GM10847 (cell line): Measurements from ENCODE around the gene VSTM4.

Experiments
- POLR2A ChIP-seq: IDR thresholded peaks from 2 replicates; pipeline ENCODE4 v1.6.1; 2011; ENCODE audit not compliant: insufficient read length; ENCODE audit errors: extremely low read depth

The VSTM4 gene

GRCh38 chr10:49150426-49150825, 35.1 kb upstream of the VSTM4 start:
- no peak for TF ChIP-seq POLR2A

- no peak for TF ChIP-seq POLR2A
These were observed 34.6 kb upstream of the VSTM4 start for GRCh38 chr10:49149881-49150280.

DNA sequence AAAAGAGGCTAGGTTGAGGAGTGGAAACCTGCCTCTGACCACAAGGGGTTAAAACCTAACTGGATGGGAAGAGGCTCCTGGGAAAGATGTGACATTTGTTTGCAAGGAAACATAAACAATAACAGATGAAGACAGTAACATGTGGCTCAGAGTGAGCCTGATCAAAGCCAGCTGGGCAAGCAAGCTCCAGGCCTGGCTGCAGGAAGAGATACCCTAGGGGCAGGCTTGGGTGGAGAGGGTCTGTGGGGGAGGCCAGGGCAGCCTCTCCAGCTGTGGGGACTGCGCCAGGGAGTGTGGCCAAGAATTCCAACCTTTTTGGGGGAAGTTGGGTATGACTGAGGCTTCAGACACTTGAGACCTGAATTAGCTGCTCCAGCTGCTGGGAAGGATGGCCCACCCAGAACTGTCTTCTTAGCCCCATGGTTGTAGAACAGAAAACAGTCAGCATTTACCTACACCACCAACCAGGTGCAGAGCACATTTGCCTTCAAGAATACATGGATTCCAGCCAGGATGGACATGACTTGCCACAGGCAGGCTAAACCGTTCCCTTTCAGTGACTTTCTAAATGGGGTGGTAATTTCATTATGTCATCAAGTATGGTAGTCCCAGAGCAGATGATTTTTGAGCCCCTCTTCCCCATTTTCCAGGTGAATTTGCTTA, 28.9 kb upstream of the VSTM4 start:
- no peak for TF ChIP-seq POLR2A

DNA sequence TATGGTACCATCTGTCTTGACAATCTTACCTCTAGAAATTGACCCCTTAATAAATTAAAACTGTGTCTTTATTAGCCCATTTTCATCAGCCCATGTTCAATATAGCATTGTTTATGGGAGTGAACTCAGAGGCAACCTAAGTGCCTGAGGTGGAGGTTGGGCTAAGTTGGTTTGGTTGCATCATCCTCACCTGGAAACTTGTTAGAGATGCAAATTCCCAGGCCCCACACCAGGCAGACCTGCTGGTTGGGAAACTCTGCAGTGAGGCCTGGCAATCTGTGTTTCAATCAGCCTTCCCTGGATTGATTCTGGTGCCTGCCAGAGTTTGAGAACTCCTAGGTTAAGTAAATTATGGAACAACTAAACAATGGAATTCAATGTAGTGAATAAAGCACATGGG, 27.9 kb upstream of the VSTM4 start:
- TF ChIP-seq POLR2A = no peak

GRCh38 chr10:49141541-49142332, 26.4 kb upstream of the VSTM4 start:
- TF ChIP-seq POLR2A = no peak

GRCh38 chr10:49140304-49141177, 25.2 kb upstream of the VSTM4 start:
- TF ChIP-seq POLR2A = no peak

DNA sequence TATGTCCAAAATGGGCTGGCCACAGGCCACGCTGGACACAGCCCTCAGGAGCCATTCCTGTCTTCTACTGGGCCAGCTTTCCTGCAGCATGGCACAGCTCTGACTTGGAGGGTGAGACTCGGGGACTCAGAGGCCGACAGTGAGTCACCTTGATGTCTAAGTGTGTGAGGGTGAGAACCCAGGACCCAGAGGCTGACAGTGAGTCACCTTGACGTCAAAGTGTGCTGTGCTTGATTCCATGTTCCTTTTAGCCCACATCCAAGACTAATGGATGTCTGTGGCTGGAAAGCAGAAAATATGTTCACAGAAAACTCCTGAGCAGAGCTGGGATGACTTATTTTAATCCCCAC, 24.5 kb upstream of the VSTM4 start:
- TF ChIP-seq POLR2A = no peak

DNA sequence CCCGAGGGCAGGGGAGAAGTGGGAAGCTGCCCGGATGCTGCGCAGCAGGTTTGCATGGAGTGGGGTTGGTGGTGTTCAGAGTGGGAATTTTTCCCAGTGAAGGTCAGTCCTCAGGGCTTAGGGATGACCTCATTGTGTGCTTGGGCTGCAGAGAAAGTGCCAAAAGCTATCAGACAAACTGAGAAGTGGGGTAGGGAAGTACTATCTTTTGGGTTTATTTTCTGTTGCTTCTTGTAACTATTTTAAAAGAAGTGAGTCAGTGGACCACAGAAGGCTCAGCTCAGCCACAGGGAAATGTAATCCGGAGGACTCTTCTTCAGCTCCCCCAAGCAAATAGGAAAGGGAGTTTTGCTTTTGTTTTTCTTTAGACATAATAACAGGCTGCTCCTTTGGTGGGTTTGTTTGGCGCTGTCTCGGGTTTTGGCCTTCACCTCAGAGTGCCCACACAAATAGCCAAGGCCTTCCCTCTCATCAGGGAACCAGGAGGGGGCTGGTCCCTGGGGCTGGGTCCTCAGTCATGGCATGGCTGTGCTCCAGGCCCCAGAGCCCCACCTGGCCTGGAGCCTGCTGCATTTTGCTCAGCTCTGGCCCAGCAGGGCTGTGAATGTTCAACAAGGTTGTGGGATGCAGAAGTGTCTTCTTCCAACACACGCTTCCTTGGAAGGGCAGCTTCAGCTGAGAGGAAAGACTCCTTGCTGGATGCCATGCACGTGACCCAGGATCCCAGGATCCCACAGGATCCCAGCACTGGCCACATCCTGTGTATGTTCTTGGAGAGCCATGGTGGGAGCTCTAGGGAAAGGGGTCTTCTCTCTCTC, 23.9 kb upstream of the VSTM4 start:
- TF ChIP-seq POLR2A = no peak

DNA sequence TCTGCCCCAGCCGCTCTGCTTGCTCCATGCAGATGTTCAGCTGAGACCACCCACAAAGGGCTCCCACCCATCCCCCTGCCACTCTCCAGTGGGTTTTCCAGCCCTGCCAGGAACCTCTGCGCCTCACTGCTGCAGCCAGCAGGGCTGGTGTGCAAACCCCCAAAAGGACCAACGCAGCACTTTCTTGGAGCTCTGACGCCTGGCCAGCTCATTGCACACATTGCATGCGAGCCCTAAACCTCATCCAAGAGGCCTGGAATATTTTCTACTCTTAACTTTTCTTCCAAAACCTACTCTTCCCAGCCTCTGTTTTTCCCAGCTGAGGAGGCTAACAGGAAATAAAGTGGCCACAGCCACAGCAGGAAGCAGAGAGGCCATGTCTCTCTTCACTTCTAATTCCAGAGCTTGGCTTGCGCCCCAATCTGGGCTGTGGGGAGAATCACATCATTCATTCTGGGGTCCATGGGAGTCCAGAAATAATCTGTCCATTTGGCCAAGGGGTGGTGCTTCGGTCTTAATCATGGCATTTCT, 23.1 kb upstream of the VSTM4 start:
- TF ChIP-seq POLR2A = no peak

- TF ChIP-seq POLR2A = no peak
These were observed 21.2 kb upstream of the VSTM4 start for GRCh38 chr10:49136525-49136924.

GRCh38 chr10:49135575-49136313, 20.4 kb upstream of the VSTM4 start:
- no peak for TF ChIP-seq POLR2A

DNA sequence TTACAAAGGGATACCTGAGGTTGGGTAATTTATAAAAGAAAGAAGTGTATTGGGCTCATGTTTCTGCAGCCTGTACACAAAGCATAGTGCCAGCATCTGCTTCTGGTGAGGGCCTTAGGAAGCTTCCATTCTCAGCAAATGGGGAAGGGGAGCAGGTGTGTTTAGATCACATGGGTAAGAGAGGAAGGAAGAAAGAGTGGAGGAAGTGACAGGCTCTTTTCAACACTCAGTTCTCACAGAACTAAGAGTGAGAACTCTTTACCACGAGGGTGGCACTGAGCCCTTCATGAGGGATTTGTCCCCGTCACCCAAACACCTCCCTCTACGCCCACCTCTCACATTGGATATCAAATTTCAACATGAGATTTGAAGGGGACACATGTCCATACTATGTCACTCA, 19.0 kb upstream of the VSTM4 start:
- no peak for TF ChIP-seq POLR2A

DNA sequence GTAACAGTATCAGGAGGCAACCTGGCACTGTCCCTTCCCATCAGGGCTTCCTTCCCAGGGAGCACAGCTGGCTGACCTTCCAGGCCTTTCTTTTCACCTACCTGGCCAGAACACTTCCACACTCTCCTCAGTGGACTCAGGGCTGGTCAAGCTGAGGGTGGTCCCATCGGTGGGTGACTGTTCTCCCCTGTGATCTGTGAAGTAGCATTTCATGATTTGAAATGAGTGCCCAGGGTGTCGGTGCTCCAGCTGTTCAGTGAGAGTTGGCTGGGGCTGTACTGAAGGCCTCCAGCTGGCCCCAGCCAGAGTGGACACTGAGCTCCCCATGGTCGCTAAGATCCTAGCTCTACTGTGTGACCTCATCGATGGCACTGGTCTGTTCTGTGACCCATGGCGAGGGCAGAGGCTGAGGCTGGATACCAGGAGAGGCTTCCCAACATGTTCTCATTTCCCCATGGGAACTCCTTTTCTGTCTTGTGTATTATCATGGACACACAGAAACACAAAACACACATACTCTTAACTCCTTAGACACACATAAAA, 18.5 kb upstream of the VSTM4 start, which contains the start of gene FAM170B:
TSS of gene FAM170B (minus strand) at position 316 of the 543 bp plus-strand sequence. CDS start at position 213, 103 bp downstream.
- TF ChIP-seq POLR2A = no peak

DNA sequence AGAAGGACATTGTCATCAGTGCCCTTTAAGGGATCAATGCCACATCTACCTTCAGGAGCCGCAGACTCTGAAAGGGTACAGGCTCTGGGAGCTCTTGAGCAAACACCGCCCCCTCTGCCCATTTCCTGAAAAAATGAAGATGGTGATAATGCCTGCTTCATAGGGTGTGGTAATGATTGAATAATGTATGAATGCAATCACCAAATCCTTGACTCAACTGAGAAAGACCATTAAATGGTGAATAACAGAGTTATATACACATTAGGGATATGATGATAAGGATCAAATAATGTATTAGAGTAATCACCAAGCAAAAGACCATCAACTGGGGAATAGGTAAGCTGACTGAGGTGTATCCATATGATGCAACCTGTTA, 17.0 kb upstream of the VSTM4 start:
- TF ChIP-seq POLR2A = no peak
